MCF 10A (cell line): Measurements from ENCODE around the gene MPEG1. TPM values are rescaled to one million over a fixed set of nuclear protein-coding genes. Genes with fewer than 3 reads are reported as not detected.

Experiments
- Bru-seq: library from RNA; stranded (reverse); fragments of 400-500 nt; gene quantifications from one replicate; lab custom pipeline; 2021; lab: Mats Ljungman, UMichigan
- BruChase-seq, 2 experiments: library from RNA; stranded (reverse); fragments of 400-500 nt; gene quantifications; one replicate each; lab custom pipeline; 2021; lab: Mats Ljungman, UMichigan
- BruUV-seq: library from RNA; stranded (reverse); fragments of 400-500 nt; replicated peaks from 2 replicates; lab custom pipeline; 2021; lab: Mats Ljungman, UMichigan
- CTCF ChIA-PET: fragments of 300-600 bp; sonication (Branson Sonifier 250); formaldehyde crosslinking; extraction: SDS; loops from one replicate; lab custom pipeline; 2021; ENCODE audit warnings: antibody characterized with exemption, inconsistent platforms; lab: Yijun Ruan, JAX
- POLR2A ChIA-PET: fragments of 300-600, 350-650 bp; sonication (Branson Sonifier 250); formaldehyde crosslinking; extraction: SDS; loops from one replicate; lab custom pipeline; 2020; ENCODE audit warnings: antibody characterized with exemption, inconsistent platforms; lab: Yijun Ruan, JAX
- DNase-seq: peaks from one replicate; pipeline ENCODE4 v3.0.0-alpha.2; 2018; ENCODE audit not compliant: unreplicated experiment
- H3K27ac Mint-ChIP-seq: one replicate; pipeline ENCODE4 v1.8.0; 2022; ENCODE audit warnings: mild to moderate bottlenecking, low read depth, mixed read lengths; ENCODE audit not compliant: unreplicated experiment
- H3K27me3 Mint-ChIP-seq: one replicate; pipeline ENCODE4 v1.8.0; 2022; ENCODE audit warnings: mixed read lengths; ENCODE audit not compliant: insufficient read depth, unreplicated experiment
- H3K36me3 Mint-ChIP-seq: one replicate; pipeline ENCODE4 v1.8.0; 2022; ENCODE audit warnings: mild to moderate bottlenecking, moderate library complexity, mixed read lengths; ENCODE audit not compliant: insufficient read depth, unreplicated experiment
- H3K4me1 Mint-ChIP-seq: one replicate; pipeline ENCODE4 v1.8.0; 2022; ENCODE audit warnings: mixed read lengths; ENCODE audit not compliant: insufficient read depth, unreplicated experiment
- H3K4me3 Mint-ChIP-seq: one replicate; pipeline ENCODE4 v1.8.0; 2022; ENCODE audit warnings: mild to moderate bottlenecking, moderate library complexity, mixed read lengths; ENCODE audit not compliant: unreplicated experiment
- H3K9me3 Mint-ChIP-seq: one replicate; pipeline ENCODE4 v1.8.0; 2022; ENCODE audit warnings: mixed read lengths; ENCODE audit not compliant: unreplicated experiment
- CTCF ChIP-seq: fragments of 200-600 bp; IDR thresholded peaks from one replicate; pipeline ENCODE4 v1.8.0; 2022; ENCODE audit warnings: antibody characterized with exemption, mild to moderate bottlenecking; ENCODE audit not compliant: unreplicated experiment
- intact Hi-C: fragments of 100-400 bp; cut with micrococcal nuclease; formaldehyde crosslinking; loops from 2 replicates; pipeline ENCODE4 v1.14.1; 2022
- long read RNA-seq: library from polyadenylated mRNA; stranded (forward); transcript quantifications from one replicate; pipeline ENCODE4 v2.0.0, GENCODE V29; 2022
- total RNA-seq: library from RNA; stranded (reverse); gene quantifications from 2 replicates; pipeline ENCODE4 v1.2.3, GENCODE V29; 2022

The MPEG1 gene, protein sequence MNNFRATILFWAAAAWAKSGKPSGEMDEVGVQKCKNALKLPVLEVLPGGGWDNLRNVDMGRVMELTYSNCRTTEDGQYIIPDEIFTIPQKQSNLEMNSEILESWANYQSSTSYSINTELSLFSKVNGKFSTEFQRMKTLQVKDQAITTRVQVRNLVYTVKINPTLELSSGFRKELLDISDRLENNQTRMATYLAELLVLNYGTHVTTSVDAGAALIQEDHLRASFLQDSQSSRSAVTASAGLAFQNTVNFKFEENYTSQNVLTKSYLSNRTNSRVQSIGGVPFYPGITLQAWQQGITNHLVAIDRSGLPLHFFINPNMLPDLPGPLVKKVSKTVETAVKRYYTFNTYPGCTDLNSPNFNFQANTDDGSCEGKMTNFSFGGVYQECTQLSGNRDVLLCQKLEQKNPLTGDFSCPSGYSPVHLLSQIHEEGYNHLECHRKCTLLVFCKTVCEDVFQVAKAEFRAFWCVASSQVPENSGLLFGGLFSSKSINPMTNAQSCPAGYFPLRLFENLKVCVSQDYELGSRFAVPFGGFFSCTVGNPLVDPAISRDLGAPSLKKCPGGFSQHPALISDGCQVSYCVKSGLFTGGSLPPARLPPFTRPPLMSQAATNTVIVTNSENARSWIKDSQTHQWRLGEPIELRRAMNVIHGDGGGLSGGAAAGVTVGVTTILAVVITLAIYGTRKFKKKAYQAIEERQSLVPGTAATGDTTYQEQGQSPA
- total RNA-seq (not detected in 2 replicates), Bru-seq, nascent RNA (not detected), BruChase-seq, experiment 1, labeled RNA remaining after a 6-hour chase (not detected), BruChase-seq, experiment 2, labeled RNA remaining after a 2-hour chase (not detected)
- long read RNA-seq, result 0 reads

- intact Hi-C loops, result no loop called here
- Mint-ChIP-seq H3K36me3 (no peaks in the 10 kb centered on the region), H3K4me1 (peaks cover 13% of the 10 kb centered on the region), H3K27me3 (peaks cover 28% of the 10 kb centered on the region), H3K27ac (no peak within 1 kb of the TSS), H3K9me3 (no peaks in the 10 kb centered on the region), H3K4me3 (no peak within 1 kb of the TSS)
- no TSS peak for BruUV-seq
- TF ChIP-seq CTCF, result no peak
- ChIA-PET CTCF (interaction anchor here (0.5 to 2.7 kb wide), 7 partner anchors 11 to 459 kb away, joined by 3 to 12 read pairs (median 4); partner anchors contain the start of gene DTX4), POLR2A (no interaction called here)
- no peak for DNase-seq
Observed at GRCh38 chr11:59212744-59213631, at the start of gene MPEG1. TSS of gene MPEG1 (minus strand) at chr11:59212927. CDS start at chr11:59212865, 62 bp downstream.

- intact Hi-C loops, result no loop called here
- H3K4me3 Mint-ChIP-seq, result no peak overlapping the region
- no peak overlapping the region for H3K27ac Mint-ChIP-seq
- H3K27me3 Mint-ChIP-seq, result no peaks in the 10 kb centered on the region
- ChIA-PET CTCF (interaction anchor here (0.5 to 1.5 kb wide), 2 partner anchors 16 to 164 kb away, joined by 3 to 4 read pairs; partner anchors contain the start of gene OR5A2), POLR2A (no interaction called here)
- TF ChIP-seq CTCF, result no peak
- BruUV-seq, result no TSS peak
- H3K36me3 Mint-ChIP-seq, result no peaks in the 10 kb centered on the region
- H3K4me1 Mint-ChIP-seq, result no peaks in the 10 kb centered on the region
- DNase-seq, result no peak
- H3K9me3 Mint-ChIP-seq, result no peaks in the 10 kb centered on the region
Observed at GRCh38 chr11:59262177-59262818, 49.6 kb upstream of the MPEG1 start.

- no peak for TF ChIP-seq CTCF
- no peak for DNase-seq
- ChIA-PET POLR2A (no interaction called here), CTCF (no interaction called here)
- Mint-ChIP-seq H3K4me1 (no peaks in the 10 kb centered on the region), H3K27ac (no peak overlapping the region), H3K4me3 (no peak overlapping the region), H3K9me3 (no peaks in the 10 kb centered on the region), H3K36me3 (no peaks in the 10 kb centered on the region), H3K27me3 (no peaks in the 10 kb centered on the region)
- intact Hi-C loops, result no loop called here
- BruUV-seq, result no TSS peak
Observed at GRCh38 chr11:59261150-59261549, 48.4 kb upstream of the MPEG1 start.
